H1 (cell line): ENCODE results near the gene C12orf42.

Source experiments
- BRCA1 ChIP-seq: IDR thresholded peaks from 2 replicates; pipeline ENCODE4 v1.6.1; 2012; ENCODE audit warnings: low read depth, low read length, improper control_type of control experiment
- CEBPB ChIP-seq: IDR thresholded peaks from 2 replicates; pipeline ENCODE4 v1.6.1; 2012; ENCODE audit warnings: low read depth, low read length
- EZH2 ChIP-seq: fragments of 200-600 bp; sonication (generic); IDR thresholded peaks from 2 replicates; pipeline ENCODE4 v1.7.1; 2012; ENCODE audit warnings: low read depth, mild to moderate bottlenecking, moderate library complexity, low read length, inconsistent platforms; ENCODE audit not compliant: severe bottlenecking
- POLR2A ChIP-seq, 2 experiments: IDR thresholded peaks; 1 replicate in 1 of 2; 2 replicates in 1 of 2; pipeline ENCODE4 v1.6.1; 2011; ENCODE audit warnings: low read depth in 2 of 2, low read length in 2 of 2, mild to moderate bottlenecking in 2 of 2; ENCODE audit errors: control extremely low read depth in 1 of 2
- RFX5 ChIP-seq: IDR thresholded peaks from 2 replicates; pipeline ENCODE4 v1.6.1; 2011; ENCODE audit warnings: low read depth, low read length, improper control_type of control experiment, borderline replicate concordance
- TBP ChIP-seq: IDR thresholded peaks from 2 replicates; pipeline ENCODE4 v1.6.1; 2011; ENCODE audit warnings: low read depth, low read length, improper control_type of control experiment
- TF ChIP-seq, protein P1 (sequence below), 3 experiments: IDR thresholded peaks; 1 replicate in 2 of 3; 2 replicates in 1 of 3; pipeline versions ENCODE4 v1.5.1 to v1.6.1; 2011; ENCODE audit warnings: low read length in 3 of 3, mild to moderate bottlenecking in 3 of 3, inconsistent platforms in 2 of 3, low read depth in 1 of 3, moderate library complexity in 1 of 3; ENCODE audit not compliant: insufficient read depth in 1 of 3; ENCODE audit errors: control extremely low read depth in 1 of 3

DNA sequence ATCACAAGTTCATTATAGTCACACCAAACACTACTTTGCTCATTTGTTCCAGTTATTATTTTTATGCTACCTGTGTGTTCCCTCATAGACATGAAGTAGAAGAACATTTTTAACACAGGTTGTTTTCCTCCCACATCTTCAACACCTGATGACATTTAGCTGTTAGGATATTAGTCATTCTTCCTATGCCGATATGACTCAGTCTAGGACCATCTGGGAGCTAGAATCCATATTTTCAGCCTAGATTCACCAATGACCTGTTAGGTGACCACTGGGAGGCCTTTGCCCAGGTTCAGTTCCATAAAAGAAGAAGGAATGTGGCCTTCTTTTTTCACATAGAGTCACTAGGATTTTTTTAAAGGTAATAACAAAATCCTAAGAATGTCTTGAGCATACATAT is 222.8 kb downstream of the C12orf42 start:
- no peak for TF ChIP-seq EZH2
- TF ChIP-seq TBP, result no peak
- TF ChIP-seq, protein P1, sequence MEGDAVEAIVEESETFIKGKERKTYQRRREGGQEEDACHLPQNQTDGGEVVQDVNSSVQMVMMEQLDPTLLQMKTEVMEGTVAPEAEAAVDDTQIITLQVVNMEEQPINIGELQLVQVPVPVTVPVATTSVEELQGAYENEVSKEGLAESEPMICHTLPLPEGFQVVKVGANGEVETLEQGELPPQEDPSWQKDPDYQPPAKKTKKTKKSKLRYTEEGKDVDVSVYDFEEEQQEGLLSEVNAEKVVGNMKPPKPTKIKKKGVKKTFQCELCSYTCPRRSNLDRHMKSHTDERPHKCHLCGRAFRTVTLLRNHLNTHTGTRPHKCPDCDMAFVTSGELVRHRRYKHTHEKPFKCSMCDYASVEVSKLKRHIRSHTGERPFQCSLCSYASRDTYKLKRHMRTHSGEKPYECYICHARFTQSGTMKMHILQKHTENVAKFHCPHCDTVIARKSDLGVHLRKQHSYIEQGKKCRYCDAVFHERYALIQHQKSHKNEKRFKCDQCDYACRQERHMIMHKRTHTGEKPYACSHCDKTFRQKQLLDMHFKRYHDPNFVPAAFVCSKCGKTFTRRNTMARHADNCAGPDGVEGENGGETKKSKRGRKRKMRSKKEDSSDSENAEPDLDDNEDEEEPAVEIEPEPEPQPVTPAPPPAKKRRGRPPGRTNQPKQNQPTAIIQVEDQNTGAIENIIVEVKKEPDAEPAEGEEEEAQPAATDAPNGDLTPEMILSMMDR (IDR thresholded peaks at IDR 0.05; ENCODE audit: control extremely low read depth in 1 of 3, insufficient read depth in 1 of 3, low read depth in 1 of 3, low read length in 3 of 3), result no peak
- no peak for TF ChIP-seq RFX5
- TF ChIP-seq POLR2A (IDR thresholded peaks at IDR 0.05; ENCODE audit: control extremely low read depth in 1 of 2, low read depth in 2 of 2, low read length in 2 of 2), result no peak
- no peak for TF ChIP-seq BRCA1
- no peak for TF ChIP-seq CEBPB
